ENCODE measurements around the gene RBPJ. TPM values are rescaled to one million over a fixed set of nuclear protein-coding genes. Genes with fewer than 3 reads are reported as not detected.

Gene RBPJ
- total RNA-seq, 2 donors from 2014 or later = 41.7 to 98.2 TPM

GRCh38 chr4:26463386-26463785 lies 142.6 kb downstream of the RBPJ start:
- H3K27ac ChIP-seq = no peak overlapping the region
- no peak overlapping the region for H3K4me3 ChIP-seq
- H3K4me1 ChIP-seq = no peaks in the 10 kb centered on the region
- no peaks in the 10 kb centered on the region for H3K9me3 ChIP-seq
- H3K36me3 ChIP-seq = no peaks in the 10 kb centered on the region
- DNase-seq = no peak
- intact Hi-C loops (cut with DNase I) = loop anchor here (5.0 kb wide), 1 partner anchor 549 kb away; no protein-coding TSS in a partner anchor
- H3K9ac ChIP-seq (ENCODE audit: low read depth in 2 of 2, low read length in 2 of 2) = no peak overlapping the region
- no peak for TF ChIP-seq CTCF (IDR thresholded peaks at IDR 0.05)
- H3K27me3 ChIP-seq = no peaks in the 10 kb centered on the region

DNA sequence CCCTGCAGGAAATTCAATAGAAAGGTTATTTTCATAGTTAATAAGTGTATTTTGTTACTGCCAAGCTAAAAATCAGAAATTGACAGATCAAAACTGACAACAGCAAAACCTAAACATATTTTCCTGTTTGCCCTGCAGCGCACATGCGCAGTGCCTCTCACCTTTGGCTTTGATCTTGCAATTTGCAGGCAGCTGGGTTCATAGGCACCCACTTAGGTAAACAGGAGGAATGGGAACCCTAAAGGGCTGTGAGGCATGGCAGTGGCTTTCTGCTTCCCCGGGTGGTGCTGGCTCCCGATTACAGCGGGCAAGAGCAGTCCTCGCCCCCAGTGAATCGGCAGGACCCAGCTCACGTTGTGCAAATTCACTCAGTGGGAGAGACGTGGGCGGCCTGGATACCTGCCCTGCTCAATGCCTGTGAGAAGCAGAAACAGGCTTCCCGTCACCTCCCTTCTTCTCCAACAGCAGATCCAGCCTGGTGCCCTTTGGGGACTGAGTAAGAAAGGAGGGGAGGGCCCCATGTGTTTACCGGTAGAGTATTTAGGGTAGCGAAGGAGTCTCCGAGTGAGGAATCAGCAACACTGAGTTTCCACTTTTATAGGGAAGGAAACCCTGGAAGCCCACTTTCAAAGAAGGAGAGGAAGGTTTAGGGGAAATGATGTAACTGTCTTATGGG lies 143.7 kb downstream of the RBPJ start:
- Histone ChIP-seq H3K9ac (ENCODE audit: low read depth in 2 of 2, low read length in 2 of 2) (no peak overlapping the region), H3K27ac (no peak overlapping the region), H3K4me1 (no peaks in the 10 kb centered on the region), H3K36me3 (no peaks in the 10 kb centered on the region), H3K4me3 (no peak overlapping the region), H3K9me3 (no peaks in the 10 kb centered on the region), H3K27me3 (no peaks in the 10 kb centered on the region)
- intact Hi-C loops (cut with DNase I) = loop anchor here (5.0 kb wide), 1 partner anchor 548 kb away; no protein-coding TSS in a partner anchor
- DNase-seq = no peak
- no peak for TF ChIP-seq CTCF (IDR thresholded peaks at IDR 0.05)

DNA sequence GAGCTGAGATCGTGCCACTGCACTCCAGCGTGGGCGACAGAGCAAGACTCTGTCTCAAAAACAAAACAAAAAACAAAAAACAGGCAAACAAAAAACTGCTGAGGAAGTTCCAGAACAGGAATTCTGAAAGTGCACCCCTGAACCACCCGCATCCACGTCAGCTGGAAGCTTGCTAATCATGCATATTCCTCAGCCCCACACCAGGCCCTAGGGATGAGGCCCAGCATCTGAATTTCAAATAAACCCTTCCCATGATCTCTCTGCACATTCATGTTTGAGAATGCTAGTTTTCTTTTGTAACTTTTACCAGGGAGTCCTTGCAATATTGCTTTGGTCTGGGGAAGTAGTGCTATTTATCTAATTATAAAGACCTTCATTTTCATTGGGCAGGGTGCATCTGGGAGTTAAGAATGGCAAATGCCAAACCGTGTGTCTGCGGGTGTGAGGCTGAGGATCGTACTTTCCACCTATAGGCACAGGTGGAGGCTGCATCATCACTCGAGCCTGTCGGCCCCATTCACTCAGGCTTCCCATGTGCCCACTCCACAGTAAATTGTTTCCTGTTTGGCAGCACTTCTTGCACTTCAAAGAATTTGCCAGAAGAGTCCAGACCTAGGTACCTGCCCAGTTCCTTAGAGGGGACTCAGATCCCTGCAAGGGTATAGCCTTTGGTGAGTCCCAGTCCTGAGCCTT lies 145.9 kb downstream of the RBPJ start:
- H3K9me3 ChIP-seq = no peaks in the 10 kb centered on the region
- intact Hi-C loops (cut with DNase I) = no loop called here
- H3K27ac ChIP-seq = no peak overlapping the region
- no peaks in the 10 kb centered on the region for H3K4me1 ChIP-seq
- no peaks in the 10 kb centered on the region for H3K27me3 ChIP-seq
- H3K36me3 ChIP-seq = no peaks in the 10 kb centered on the region
- H3K9ac ChIP-seq (ENCODE audit: low read depth in 2 of 2, low read length in 2 of 2) = no peak overlapping the region
- no peak for DNase-seq
- TF ChIP-seq CTCF (IDR thresholded peaks at IDR 0.05) = no peak
- H3K4me3 ChIP-seq = no peak overlapping the region

- TF ChIP-seq CTCF (IDR thresholded peaks at IDR 0.05) = no peak
- Histone ChIP-seq H3K9me3 (no peaks in the 10 kb centered on the region), H3K36me3 (no peaks in the 10 kb centered on the region), H3K4me1 (no peaks in the 10 kb centered on the region), H3K27ac (no peak overlapping the region), H3K27me3 (no peaks in the 10 kb centered on the region), H3K9ac (ENCODE audit: low read depth in 2 of 2, low read length in 2 of 2) (no peak overlapping the region), H3K4me3 (no peak overlapping the region)
- intact Hi-C loops (cut with DNase I) = no loop called here
- DNase-seq = no peak
These were observed 146.9 kb downstream of the RBPJ start for GRCh38 chr4:26467724-26468123.

GRCh38 chr4:26468283-26468949 lies 147.6 kb downstream of the RBPJ start:
- TF ChIP-seq CTCF (IDR thresholded peaks at IDR 0.05) = no peak

More at GRCh38 chr4:26468283-26468949, 147.6 kb downstream of the RBPJ start:
- H3K9me3 ChIP-seq = no peaks in the 10 kb centered on the region
- no peaks in the 10 kb centered on the region for H3K36me3 ChIP-seq
- no peaks in the 10 kb centered on the region for H3K4me1 ChIP-seq
- H3K27me3 ChIP-seq = no peaks in the 10 kb centered on the region
- DNase-seq = no peak
- intact Hi-C loops (cut with DNase I) = no loop called here
- no peak overlapping the region for H3K9ac ChIP-seq (ENCODE audit: low read depth in 2 of 2, low read length in 2 of 2)
- no peak overlapping the region for H3K4me3 ChIP-seq
- H3K27ac ChIP-seq = no peak overlapping the region
